Astrocyte (in vitro differentiated cells and primary cell): ENCODE results near the gene ZFR2.

ENCODE experiments used
- EZH2 ChIP-seq: IDR thresholded peaks from 2 replicates; pipeline ENCODE4 v1.6.1; 2012; ENCODE audit warnings: mild to moderate bottlenecking, low read length, inconsistent platforms; ENCODE audit not compliant: insufficient read depth
- TF ChIP-seq, protein P1 (sequence below): IDR thresholded peaks from 2 replicates; pipeline ENCODE4 v1.5.1; 2011; ENCODE audit warnings: low read depth, mild to moderate bottlenecking, inconsistent platforms, low read length, moderate library complexity; ENCODE audit not compliant: insufficient read depth

DNA sequence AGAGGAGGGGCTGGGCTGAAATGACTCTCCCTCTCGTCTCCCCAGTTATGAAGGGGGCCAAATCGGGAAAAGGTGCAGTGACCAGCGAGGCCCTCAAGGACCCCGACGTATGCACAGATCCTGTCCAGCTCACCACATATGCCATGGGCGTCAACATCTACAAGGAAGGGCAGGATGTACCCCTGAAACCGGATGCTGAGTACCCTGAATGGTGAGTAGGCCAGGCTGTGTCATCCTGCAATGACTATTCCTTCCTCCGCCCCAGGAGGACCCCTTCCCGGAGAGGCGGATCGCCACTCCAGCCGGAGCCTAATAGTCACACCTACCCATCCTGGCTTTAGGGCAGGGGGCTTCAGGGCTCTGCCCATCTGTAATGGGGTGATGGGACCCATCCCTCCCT is 103.7 kb downstream of the ZFR2 start:
- TF ChIP-seq, protein P1, sequence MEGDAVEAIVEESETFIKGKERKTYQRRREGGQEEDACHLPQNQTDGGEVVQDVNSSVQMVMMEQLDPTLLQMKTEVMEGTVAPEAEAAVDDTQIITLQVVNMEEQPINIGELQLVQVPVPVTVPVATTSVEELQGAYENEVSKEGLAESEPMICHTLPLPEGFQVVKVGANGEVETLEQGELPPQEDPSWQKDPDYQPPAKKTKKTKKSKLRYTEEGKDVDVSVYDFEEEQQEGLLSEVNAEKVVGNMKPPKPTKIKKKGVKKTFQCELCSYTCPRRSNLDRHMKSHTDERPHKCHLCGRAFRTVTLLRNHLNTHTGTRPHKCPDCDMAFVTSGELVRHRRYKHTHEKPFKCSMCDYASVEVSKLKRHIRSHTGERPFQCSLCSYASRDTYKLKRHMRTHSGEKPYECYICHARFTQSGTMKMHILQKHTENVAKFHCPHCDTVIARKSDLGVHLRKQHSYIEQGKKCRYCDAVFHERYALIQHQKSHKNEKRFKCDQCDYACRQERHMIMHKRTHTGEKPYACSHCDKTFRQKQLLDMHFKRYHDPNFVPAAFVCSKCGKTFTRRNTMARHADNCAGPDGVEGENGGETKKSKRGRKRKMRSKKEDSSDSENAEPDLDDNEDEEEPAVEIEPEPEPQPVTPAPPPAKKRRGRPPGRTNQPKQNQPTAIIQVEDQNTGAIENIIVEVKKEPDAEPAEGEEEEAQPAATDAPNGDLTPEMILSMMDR = no peak
- TF ChIP-seq EZH2 = no peak
